ENCODE measurements around the gene FIS1.
"Not testable (repeated sequence)": the region's sequence is repeated elsewhere in the genome, so short reads cannot be mapped to it uniquely, and the experiment has no call there.

FIS1 gene

GRCh38 chr7:101201695-101202602 is 42.9 kb downstream of the FIS1 start:
- no peak for DNase-seq (ENCODE audit: low read depth)
- no peak for TF ChIP-seq CTCF (IDR thresholded peaks at IDR 0.05; ENCODE audit: insufficient read depth, low read depth, low read length, missing control alignments)
- H3K4me3 ChIP-seq (ENCODE audit: low read depth, low read length), result no peak overlapping the region

- TF ChIP-seq CTCF (IDR thresholded peaks at IDR 0.05; ENCODE audit: insufficient read depth, low read depth, low read length, missing control alignments), result no peak
- H3K4me3 ChIP-seq (ENCODE audit: low read depth, low read length), result no peak within 1 kb of the TSS
- DNase-seq (ENCODE audit: low read depth), result no peak
Observed at GRCh38 chr7:101200862-101201599, 43.9 kb downstream of the FIS1 start, which contains the start of gene MOGAT3. MOGAT3 (minus strand) TSS chr7:101201036; CDS start chr7:101200854, 182 bp downstream.

- DNase-seq (ENCODE audit: low read depth), result no peak
- no peak overlapping the region for H3K4me3 ChIP-seq (ENCODE audit: low read depth, low read length)
- TF ChIP-seq CTCF (IDR thresholded peaks at IDR 0.05; ENCODE audit: insufficient read depth, low read depth, low read length, missing control alignments), result no peak
Observed at GRCh38 chr7:101200504-101200861, 44.4 kb downstream of the FIS1 start.

- H3K4me3 ChIP-seq (ENCODE audit: low read depth, low read length); DNase-seq (ENCODE audit: low read depth): not testable (repeated sequence)
Observed at GRCh38 chr7:101199522-101199921, 45.4 kb downstream of the FIS1 start.

GRCh38 chr7:101198476-101198875 is 46.4 kb downstream of the FIS1 start:
- DNase-seq (ENCODE audit: low read depth), result no peak
- H3K4me3 ChIP-seq (ENCODE audit: low read depth, low read length), result no peak overlapping the region
- TF ChIP-seq CTCF (IDR thresholded peaks at IDR 0.05; ENCODE audit: insufficient read depth, low read depth, low read length, missing control alignments), result no peak

GRCh38 chr7:101197991-101198390 is 46.9 kb downstream of the FIS1 start:
- DNase-seq (ENCODE audit: low read depth), result no peak
- TF ChIP-seq CTCF (IDR thresholded peaks at IDR 0.05; ENCODE audit: insufficient read depth, low read depth, low read length, missing control alignments), result no peak
- H3K4me3 ChIP-seq (ENCODE audit: low read depth, low read length), result no peak overlapping the region

- TF ChIP-seq CTCF (IDR thresholded peaks at IDR 0.05; ENCODE audit: insufficient read depth, low read depth, low read length, missing control alignments), result no peak
- DNase-seq (ENCODE audit: low read depth), result no peak
- no peak overlapping the region for H3K4me3 ChIP-seq (ENCODE audit: low read depth, low read length)
Observed at GRCh38 chr7:101195884-101196283, 49.0 kb downstream of the FIS1 start.

Measured in GM12865 (cell line).